Measurements from ENCODE around the gene NRXN2.
"Not testable (repeated sequence)": the region's sequence is repeated elsewhere in the genome, so short reads cannot be mapped to it uniquely, and the experiment has no call there.

The NRXN2 gene

DNA sequence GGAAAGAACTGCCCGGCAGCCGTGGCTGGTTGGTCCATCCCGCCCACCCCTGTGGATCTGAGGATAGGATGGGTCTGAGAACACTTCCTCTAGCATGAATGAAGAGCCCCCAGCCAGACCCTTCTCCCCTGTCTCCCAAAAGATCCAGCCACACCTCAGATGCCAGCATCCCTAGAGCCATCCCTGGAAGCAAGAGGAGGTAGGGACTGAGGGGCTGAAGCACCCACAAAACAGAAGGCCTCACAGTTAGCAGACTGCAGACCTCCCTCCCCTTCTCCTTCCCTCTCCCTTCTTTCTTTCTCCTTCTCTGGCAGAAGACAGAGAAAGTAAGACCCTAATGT, 1.7 kb downstream of the NRXN2 start:
- DNase-seq (ENCODE audit: low read depth) = no peak

- no peak for DNase-seq (ENCODE audit: low read depth)
Measured at GRCh38 chr11:64720640-64721358, 2.2 kb downstream of the NRXN2 start.

GRCh38 chr11:64720167-64720566, 2.8 kb downstream of the NRXN2 start:
- no peak for DNase-seq (ENCODE audit: low read depth)

DNA sequence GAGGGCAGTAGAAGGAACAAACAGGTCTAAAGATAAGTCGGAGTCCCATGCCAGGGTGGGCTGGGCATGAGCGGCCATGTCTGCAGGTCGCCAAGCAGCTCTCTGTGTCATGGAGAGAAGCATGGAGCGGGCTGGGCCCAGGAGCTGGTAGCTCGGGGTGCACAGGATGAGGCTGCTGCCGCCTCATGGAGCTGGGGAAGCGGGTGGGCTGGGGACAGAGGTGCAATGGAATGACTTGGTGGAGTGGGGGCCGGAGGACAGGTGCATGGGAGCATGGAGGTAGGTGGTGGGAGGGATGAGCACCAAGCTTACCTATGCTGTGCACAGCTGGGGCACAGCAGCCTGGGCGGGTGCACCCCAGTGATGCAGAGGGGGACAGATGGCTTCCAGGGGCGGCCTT, 3.6 kb downstream of the NRXN2 start:
- no peak for DNase-seq (ENCODE audit: low read depth)

DNA sequence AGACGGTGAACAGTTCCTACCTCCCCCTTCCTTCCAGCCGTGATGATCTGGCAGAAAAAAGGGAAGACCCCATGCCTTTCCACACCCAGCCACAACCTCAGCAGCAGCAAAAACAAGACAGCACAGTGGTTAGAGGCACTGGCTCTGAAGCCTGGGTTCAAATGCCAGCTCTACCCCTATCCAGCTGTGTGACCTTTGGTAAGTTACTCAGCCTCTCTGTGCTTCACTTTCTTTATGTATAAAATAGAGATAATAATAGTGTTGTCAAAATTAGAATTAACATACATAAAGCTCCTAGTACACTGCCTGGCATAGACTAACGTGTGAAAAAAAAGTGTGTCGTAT, 4.2 kb downstream of the NRXN2 start:
- DNase-seq (ENCODE audit: low read depth) = no peak

- no peak for DNase-seq (ENCODE audit: low read depth)
Measured at GRCh38 chr11:64718084-64718779, 4.8 kb downstream of the NRXN2 start.

GRCh38 chr11:64717268-64717578, 5.8 kb downstream of the NRXN2 start:
- no peak for DNase-seq (ENCODE audit: low read depth)

DNA sequence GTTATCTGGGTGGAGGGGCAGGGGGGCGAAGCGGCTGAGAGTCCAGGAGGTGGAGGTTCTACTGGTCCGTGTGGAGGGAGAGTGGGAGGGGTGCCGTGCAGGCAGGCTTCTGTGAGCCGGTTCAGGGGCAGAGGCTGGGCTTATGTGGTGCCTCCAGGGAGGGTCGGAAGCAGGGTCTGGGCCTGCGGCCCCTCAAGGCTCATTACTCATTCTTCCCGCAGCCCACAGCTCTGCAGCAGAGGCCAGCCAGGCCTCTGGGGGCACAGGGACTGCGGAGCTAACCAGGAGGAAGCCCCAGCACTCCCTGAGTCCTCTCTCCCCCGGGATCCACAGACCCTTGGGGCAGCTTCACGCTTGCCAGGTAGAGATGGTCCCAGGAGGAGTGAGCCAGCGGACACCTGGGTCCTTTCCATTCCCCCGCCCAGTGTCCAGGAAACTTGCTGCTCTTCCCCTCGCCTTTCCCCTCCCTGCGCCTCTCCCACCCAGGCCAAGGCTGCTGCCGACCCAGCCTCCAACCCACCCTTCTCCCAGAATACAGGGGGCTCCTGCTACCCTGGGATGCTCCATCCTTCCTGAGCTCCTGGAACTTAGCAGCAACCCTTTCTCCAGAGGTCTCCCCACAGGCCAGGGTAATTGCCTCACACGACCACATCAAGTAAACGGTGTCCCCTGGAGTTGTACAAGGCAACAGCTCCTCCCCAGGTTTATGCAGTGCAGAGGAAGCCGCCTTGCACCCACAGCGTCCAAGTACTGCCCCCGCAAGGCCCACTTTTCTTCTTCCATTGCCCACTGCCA, 6.3 kb downstream of the NRXN2 start:
- DNase-seq (ENCODE audit: low read depth) = no peak

GRCh38 chr11:64715756-64716472, 7.1 kb downstream of the NRXN2 start:
- DNase-seq (ENCODE audit: low read depth) = no peak

GRCh38 chr11:64715110-64715509, 7.9 kb downstream of the NRXN2 start:
- DNase-seq (ENCODE audit: low read depth) = no peak

DNA sequence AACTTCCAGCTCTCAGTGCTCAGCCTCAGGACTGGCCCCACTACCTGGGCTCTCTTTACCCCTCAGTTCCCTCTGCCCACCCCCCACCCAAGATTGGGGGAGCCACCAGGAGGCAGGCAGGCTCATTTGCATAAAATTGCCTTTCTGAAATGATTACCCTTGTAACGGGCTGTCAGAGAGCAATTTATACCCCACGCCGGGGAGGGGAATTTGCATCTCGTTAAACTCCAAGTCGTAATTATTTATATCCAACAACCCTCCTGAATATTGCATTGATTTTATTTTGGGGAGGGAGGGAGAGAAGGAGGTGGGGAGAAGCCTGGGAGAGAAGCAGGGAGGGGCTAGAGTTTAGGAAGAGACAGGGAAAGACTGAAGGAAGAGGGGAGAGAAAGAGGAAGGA, 8.3 kb downstream of the NRXN2 start:
- no peak for DNase-seq (ENCODE audit: low read depth)

GRCh38 chr11:64713781-64714363, 9.1 kb downstream of the NRXN2 start:
- no peak for DNase-seq (ENCODE audit: low read depth)

GRCh38 chr11:64713016-64713707, 9.8 kb downstream of the NRXN2 start:
- DNase-seq (ENCODE audit: low read depth) = no peak

DNA sequence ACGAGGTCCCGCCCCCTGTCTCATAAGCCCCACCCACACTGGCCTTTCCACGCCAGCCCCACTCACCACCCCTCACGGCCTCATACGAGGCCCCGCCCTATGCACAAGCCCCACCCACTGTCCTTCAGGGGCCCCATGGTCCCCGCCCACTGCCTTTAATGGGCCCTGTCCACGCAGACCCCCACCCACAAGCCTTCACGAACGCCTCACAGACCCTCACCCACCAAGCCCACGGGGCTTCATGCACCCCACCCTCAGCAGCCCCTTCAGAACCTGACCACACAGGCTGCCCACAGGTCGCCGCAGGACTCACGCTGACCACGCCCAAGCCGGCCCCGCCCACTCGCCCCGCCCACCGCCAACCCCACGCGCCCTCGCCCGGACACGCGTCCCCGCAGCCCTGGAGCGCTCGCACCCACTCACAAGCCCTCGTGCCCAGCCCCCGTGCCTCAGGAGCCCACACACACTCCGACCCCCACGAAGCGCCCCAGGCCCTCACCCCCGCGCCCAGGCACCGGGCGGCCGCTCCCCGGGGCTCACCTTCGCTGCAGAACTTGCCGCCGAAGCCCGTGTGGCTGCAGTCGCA, 10.5 kb downstream of the NRXN2 start:
- no peak for DNase-seq (ENCODE audit: low read depth)

GRCh38 chr11:64711956-64712362, 11.0 kb downstream of the NRXN2 start:
- no peak for DNase-seq (ENCODE audit: low read depth)

DNA sequence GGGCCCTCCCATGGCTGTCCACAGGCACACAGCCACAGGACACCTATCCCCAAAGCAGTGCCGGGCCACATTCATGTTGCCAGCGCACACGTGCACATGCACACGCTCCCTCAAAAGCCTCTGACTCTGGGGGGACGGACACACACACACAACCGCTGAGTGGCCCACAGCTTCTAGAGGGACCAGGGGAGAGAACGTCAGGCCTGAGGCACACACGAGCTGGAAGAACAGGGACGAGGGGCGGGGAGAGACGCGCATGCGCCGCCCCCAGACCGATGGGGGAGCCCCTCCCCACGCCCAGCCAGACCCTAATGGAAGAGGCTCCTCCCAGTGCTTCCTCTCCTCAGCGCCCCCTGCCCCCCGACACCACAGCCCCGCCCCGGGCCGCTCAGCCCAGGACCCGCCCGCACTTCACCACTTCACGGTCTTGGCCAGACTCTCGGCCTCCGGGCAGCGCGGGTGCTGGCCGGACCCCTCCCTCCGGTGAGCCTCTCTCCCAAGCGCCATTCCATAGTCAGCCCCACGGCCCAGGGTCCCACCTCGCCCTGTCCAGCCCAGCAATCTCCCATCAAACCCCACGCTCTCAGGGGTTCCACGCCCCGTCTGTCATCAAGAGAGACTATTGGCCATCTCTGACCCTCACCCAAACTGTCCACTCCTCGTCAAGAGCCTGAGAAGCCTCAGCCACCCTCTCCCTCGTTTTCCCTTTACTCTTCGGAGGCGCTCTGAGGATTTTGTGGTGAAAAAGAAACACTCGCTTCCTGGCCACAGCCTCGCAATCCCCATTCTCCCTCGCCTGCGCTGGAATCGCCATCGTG, 11.7 kb downstream of the NRXN2 start:
- no peak for DNase-seq (ENCODE audit: low read depth)

DNA sequence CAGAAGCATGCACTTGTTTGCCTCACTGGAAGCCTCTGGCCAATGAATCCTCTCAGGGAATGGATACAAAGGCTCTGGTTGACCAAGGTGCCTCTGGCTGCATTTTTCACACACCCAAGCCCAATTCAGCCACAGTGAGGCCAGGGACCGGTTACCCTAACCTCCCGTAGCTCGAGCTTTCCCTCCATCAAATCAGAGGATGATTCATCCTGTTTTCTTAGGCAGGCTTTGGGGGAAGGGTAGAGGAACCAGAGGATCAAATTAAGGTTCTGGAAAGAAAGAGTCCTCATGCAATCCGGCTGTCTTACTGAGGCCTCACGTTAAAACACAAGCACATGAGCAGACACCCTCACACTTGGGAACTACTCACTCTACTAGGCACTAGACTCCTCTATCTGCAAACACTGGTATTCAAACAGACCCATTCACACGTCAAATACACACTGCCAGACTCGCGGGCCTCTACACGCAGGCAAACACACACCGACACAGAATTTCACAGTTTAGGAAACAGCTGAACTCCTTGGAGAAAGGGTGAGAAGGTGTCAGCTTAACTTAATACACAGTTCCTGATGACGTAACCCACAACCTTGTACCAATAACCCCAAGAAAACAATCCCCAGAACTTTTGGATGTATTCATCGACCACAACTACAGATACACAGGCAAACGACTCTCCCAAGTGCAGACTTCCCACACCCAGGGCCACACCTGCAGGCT, 12.4 kb downstream of the NRXN2 start:
- DNase-seq (ENCODE audit: low read depth) = no peak

- DNase-seq (ENCODE audit: low read depth) = no peak
Measured at GRCh38 chr11:64705501-64705900, 17.5 kb downstream of the NRXN2 start.

- no peak for DNase-seq (ENCODE audit: low read depth)
Measured at GRCh38 chr11:64703048-64703447, 19.9 kb downstream of the NRXN2 start.

DNA sequence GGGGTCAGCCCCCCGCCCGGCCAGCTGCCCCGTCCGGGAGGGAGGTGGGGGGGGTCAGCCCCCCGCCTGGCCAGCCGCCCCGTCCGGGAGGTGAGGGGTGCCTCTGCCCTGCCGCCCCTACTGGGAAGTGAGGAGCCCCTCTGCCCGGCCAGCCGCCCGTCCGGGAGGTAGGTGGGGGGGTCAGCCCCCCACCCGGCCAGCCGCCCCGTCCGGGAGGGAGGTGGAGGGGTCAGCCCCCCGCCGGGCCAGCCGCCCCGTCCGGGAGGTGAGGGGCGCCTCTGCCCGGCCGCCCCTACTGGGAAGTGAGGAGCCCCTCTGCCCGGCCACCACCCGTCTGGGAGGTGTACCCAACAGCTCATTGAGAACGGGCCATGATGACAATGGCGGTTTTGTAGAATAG, 21.0 kb downstream of the NRXN2 start:
- DNase-seq (ENCODE audit: low read depth) = not testable (repeated sequence)
